A549 (cell line): ENCODE results near the gene COX14.

Experiments used
- CHD2 ChIP-seq: fragments of 150-350 bp; IDR thresholded peaks from 2 replicates; pipeline ENCODE4 v1.6.1; 2014; ENCODE audit warnings: low read length; ENCODE audit not compliant: partially characterized antibody
- EP300 ChIP-seq, 2 experiments: fragments of >200 bp; sonication (Bioruptor Twin); formaldehyde crosslinking; IDR thresholded peaks; 2 replicates in 1 of 2; 3 replicates in 1 of 2; pipeline ENCODE4 v1.6.1; 2016 to 2017
- HDAC2 ChIP-seq: fragments of 200-600 bp; sonication (generic); IDR thresholded peaks from 2 replicates; pipeline ENCODE4 v1.6.1; 2016
- MYC ChIP-seq: IDR thresholded peaks from 2 replicates; pipeline ENCODE4 v1.6.1; 2012; ENCODE audit warnings: mild to moderate bottlenecking, inconsistent platforms, low read length, improper control_type of control experiment, borderline replicate concordance
- POLR2A ChIP-seq: IDR thresholded peaks from 2 replicates; pipeline ENCODE4 v1.6.1; 2012; ENCODE audit warnings: mild to moderate bottlenecking, low read length
- ZSCAN20 ChIP-seq: fragments of 250-450 bp; sonication (Bioruptor Pico); IDR thresholded peaks from 2 replicates; pipeline ENCODE4 v1.8.0; 2022; ENCODE audit warnings: mild to moderate bottlenecking, moderate library complexity
- TF ChIP-seq, protein P1 (sequence below): IDR thresholded peaks from 2 replicates; pipeline ENCODE4 v1.6.1; 2012; ENCODE audit warnings: low read depth, borderline replicate concordance
- TF ChIP-seq, protein P2 (sequence below): fragments of >200 bp; sonication (Bioruptor Twin); formaldehyde crosslinking; IDR thresholded peaks from 3 replicates; pipeline ENCODE4 v1.5.1; 2016
- TF ChIP-seq, protein P3 (sequence below): IDR thresholded peaks from 2 replicates; pipeline ENCODE4 v1.6.1; 2012
- TF ChIP-seq, protein P4 (sequence below): fragments of 250-450 bp; sonication (Bioruptor Pico); IDR thresholded peaks from 2 replicates; pipeline ENCODE4 v1.5.0; 2021; ENCODE audit warnings: mild to moderate bottlenecking, moderate library complexity, borderline replicate concordance

DNA sequence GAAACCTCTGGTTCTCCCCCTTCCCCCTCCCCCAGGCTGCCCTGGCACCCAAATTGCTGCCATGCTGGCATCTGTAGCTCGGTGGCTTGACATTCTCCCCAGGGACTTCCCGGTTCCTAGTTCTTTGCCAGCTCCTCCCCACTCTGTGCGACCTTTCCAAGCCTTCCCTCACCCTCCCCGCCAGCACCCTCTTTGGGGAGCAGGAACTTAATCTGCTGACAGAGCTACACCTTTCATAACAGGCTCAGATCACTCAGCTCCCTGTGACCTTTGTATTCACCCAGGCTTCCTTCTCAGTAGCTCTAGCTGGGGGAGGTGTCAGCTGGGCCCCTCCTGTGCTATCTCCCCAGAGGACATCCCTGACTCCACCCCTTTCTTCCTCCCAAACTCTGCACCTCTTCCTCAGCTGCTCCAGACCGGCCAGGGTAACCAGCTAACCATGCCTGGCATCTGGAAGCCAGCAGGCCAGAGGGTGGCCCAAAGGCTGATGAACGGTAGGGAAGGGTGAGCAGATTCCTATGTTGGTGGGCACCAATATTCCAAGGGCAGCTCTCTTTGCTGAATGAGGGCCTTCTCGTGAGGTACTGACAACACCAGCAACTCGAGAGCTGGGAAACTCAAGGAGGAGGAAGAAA is 1.8 kb upstream of the COX14 start:
- TF ChIP-seq, protein P1, sequence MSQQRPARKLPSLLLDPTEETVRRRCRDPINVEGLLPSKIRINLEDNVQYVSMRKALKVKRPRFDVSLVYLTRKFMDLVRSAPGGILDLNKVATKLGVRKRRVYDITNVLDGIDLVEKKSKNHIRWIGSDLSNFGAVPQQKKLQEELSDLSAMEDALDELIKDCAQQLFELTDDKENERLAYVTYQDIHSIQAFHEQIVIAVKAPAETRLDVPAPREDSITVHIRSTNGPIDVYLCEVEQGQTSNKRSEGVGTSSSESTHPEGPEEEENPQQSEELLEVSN: no peak
- TF ChIP-seq HDAC2: no peak
- no peak for TF ChIP-seq POLR2A
- TF ChIP-seq, protein P2, sequence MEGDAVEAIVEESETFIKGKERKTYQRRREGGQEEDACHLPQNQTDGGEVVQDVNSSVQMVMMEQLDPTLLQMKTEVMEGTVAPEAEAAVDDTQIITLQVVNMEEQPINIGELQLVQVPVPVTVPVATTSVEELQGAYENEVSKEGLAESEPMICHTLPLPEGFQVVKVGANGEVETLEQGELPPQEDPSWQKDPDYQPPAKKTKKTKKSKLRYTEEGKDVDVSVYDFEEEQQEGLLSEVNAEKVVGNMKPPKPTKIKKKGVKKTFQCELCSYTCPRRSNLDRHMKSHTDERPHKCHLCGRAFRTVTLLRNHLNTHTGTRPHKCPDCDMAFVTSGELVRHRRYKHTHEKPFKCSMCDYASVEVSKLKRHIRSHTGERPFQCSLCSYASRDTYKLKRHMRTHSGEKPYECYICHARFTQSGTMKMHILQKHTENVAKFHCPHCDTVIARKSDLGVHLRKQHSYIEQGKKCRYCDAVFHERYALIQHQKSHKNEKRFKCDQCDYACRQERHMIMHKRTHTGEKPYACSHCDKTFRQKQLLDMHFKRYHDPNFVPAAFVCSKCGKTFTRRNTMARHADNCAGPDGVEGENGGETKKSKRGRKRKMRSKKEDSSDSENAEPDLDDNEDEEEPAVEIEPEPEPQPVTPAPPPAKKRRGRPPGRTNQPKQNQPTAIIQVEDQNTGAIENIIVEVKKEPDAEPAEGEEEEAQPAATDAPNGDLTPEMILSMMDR: no peak
- TF ChIP-seq, protein P3, sequence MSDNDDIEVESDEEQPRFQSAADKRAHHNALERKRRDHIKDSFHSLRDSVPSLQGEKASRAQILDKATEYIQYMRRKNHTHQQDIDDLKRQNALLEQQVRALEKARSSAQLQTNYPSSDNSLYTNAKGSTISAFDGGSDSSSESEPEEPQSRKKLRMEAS: no peak
- TF ChIP-seq ZSCAN20 (CRISPR knock-in tag): no peak
- no peak for TF ChIP-seq CHD2
- TF ChIP-seq, protein P4, sequence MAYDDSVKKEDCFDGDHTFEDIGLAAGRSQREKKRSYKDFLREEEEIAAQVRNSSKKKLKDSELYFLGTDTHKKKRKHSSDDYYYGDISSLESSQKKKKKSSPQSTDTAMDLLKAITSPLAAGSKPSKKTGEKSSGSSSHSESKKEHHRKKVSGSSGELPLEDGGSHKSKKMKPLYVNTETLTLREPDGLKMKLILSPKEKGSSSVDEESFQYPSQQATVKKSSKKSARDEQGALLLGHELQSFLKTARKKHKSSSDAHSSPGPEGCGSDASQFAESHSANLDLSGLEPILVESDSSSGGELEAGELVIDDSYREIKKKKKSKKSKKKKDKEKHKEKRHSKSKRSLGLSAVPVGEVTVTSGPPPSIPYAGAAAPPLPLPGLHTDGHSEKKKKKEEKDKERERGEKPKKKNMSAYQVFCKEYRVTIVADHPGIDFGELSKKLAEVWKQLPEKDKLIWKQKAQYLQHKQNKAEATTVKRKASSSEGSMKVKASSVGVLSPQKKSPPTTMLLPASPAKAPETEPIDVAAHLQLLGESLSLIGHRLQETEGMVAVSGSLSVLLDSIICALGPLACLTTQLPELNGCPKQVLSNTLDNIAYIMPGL (CRISPR knock-in tag): no peak
- TF ChIP-seq EP300 (IDR thresholded peaks at IDR 0.05): no peak
- TF ChIP-seq MYC: no peak
